ENCODE measurements around the gene PAM. TPM values are rescaled to one million over a fixed set of nuclear protein-coding genes. Genes with fewer than 3 reads are reported as not detected.

PAM gene
- total and polyA plus RNA-seq, 12 donors: 488 to 1,485 (median 1,074) TPM

DNA sequence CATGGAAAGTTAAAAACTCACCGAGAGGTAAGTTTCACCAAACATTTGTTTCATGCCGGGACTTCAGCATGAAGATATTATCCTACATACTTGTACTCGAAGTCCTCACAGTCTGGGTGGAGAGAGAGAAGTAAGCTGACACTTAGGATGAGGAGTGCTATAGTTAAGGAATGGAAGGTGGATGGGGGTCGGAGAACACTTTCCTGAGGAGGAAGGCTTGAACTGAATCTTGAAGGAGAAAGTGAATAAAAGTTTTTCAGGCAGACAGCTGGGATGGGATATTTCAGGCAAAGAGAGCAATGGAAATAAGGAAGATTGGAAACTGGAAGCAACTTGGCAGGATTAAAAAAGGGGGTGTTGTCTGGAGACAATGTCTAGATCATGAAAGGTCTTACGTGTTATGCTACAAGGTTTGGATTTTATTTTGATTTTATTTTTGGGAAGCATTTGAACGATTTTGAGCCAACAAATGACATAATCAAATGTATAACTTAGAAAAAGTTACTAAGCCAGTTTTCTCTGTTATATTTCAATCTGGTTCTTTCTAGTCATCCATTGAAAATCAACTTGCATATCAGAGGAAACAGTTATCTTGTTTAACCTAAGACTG is 167.1 kb downstream of the PAM start:
- WGBS, 2 donors: 68 to 70% methylated on average over 6 of the region's 6 CpGs
- H3K27me3 ChIP-seq: no peaks in the 10 kb centered on the region
- peak overlapping the region in 1 of 10 donors; percentile 2 for H3K27ac ChIP-seq
- no peak overlapping the region for H3K4me3 ChIP-seq
- intact Hi-C loops (cut with DNase I): loop anchor here in 1 of 10 donors (5.0 kb wide), 1 partner anchor 140 kb away; no protein-coding TSS in a partner anchor
- TF ChIP-seq, protein P1, sequence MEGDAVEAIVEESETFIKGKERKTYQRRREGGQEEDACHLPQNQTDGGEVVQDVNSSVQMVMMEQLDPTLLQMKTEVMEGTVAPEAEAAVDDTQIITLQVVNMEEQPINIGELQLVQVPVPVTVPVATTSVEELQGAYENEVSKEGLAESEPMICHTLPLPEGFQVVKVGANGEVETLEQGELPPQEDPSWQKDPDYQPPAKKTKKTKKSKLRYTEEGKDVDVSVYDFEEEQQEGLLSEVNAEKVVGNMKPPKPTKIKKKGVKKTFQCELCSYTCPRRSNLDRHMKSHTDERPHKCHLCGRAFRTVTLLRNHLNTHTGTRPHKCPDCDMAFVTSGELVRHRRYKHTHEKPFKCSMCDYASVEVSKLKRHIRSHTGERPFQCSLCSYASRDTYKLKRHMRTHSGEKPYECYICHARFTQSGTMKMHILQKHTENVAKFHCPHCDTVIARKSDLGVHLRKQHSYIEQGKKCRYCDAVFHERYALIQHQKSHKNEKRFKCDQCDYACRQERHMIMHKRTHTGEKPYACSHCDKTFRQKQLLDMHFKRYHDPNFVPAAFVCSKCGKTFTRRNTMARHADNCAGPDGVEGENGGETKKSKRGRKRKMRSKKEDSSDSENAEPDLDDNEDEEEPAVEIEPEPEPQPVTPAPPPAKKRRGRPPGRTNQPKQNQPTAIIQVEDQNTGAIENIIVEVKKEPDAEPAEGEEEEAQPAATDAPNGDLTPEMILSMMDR (IDR thresholded peaks at IDR 0.05): no peak
- ATAC-seq (peak in 1 of 8 donors; percentile 29), DNase-seq (no peak)
- H3K4me1 ChIP-seq: peaks cover 2 to 47% (median 24%) of the 10 kb centered on the region in 9 donors
- peaks cover 0 to 30% (median 7%) of the 10 kb centered on the region in 9 donors for H3K36me3 ChIP-seq
- H3K9me3 ChIP-seq: no peaks in the 10 kb centered on the region

DNA sequence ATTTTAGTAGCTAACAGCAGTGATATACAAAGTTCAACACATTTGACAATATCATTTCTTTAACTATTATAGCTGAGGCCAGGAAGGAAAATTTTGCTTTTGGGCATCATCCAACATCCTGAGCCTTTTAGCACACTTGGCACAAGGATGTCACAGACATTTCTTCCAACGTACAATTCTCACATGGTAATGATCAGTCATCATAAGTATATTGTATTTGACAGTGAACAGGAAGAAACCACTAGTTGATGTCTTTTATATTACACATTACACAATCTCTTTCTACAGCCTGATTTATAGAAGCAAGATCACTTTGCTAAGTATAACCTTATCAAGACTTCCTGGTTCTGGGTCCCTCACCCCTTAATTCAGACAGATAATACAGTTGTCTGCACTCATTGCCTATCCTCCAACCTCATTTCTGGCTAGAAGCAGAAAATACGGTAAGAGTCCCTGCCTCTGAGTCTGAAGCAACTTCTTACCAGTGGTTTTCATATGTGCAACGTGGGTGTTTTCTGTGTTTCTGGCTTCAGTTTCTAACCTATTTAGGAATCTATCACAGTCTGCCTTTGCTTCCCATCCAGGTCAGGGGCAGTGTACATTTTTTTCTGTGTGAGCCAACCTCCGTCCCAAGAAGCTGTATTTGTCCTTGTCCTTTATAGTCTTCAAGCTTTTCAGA is 167.8 kb downstream of the PAM start:
- no peak overlapping the region for H3K4me3 ChIP-seq
- intact Hi-C loops (cut with DNase I): loop anchor here in 1 of 10 donors (5.0 kb wide), 1 partner anchor 141 kb away; no protein-coding TSS in a partner anchor
- H3K4me1 ChIP-seq: peaks cover 2 to 40% (median 24%) of the 10 kb centered on the region in 9 donors
- TF ChIP-seq, protein P1 (IDR thresholded peaks at IDR 0.05): no peak
- DNase-seq: no peak
- H3K36me3 ChIP-seq: peaks cover 0 to 37% (median 9%) of the 10 kb centered on the region in 9 donors
- no peaks in the 10 kb centered on the region for H3K9me3 ChIP-seq
- peak overlapping the region in 1 of 10 donors; percentile 2 for H3K27ac ChIP-seq
- 39 to 45% methylated on average over 4 of the region's 4 CpGs for WGBS, 2 donors
- peak in 5 of 8 donors; percentile 11 to 55 (median 30) for ATAC-seq
- no peaks in the 10 kb centered on the region for H3K27me3 ChIP-seq

DNA sequence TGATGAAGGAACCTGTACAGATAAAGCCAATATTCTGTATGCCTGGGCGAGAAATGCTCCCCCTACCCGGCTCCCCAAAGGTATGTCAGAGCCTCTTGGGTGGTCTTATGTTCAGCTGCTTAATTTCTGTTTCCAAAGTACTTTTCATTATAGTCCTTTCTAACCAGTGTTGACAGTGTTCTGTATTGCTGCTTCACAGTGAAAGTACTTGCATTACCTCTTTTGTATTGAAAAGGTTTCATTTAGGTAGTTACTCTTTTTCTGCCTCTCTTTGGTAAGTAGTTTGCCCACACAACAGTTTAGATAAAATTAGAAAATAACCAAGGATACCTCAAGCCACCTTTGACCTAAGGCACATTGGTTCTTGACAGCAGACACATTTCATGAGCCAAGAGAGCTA is 169.9 kb downstream of the PAM start:
- H3K4me1 ChIP-seq: peaks cover 2 to 39% (median 24%) of the 10 kb centered on the region in 9 donors
- 91 to 95% methylated on average over 2 of the region's 2 CpGs for whole genome bisulfite sequencing, 2 donors
- intact Hi-C loops (cut with DNase I): loop anchor here in 1 of 10 donors (5.0 kb wide), 1 partner anchor 143 kb away; no protein-coding TSS in a partner anchor

DNA sequence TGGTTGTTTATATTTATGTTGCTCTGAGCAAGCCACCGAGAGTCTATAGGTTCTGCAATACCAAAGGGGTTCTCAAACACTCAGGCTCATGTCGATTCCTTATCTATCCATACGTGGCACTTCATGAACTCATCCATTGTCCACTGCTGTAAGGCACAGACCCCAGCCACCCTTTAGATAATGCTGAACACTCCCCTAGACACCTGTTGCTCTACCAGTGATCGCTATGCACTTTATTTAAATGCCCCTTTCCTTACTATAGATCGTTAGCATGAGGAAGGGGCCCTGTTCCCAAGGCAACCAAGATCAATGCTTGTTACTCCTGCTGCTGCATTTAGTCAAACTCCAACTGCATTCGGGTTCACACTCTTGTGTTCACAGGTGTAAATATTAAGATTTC is 171.9 kb downstream of the PAM start:
- H3K27me3 ChIP-seq: no peaks in the 10 kb centered on the region
- TF ChIP-seq, protein P1 (IDR thresholded peaks at IDR 0.05): no peak
- DNase-seq (no peak), ATAC-seq (no peak)
- H3K36me3 ChIP-seq: peaks cover 0 to 61% (median 12%) of the 10 kb centered on the region in 9 donors
- 84 to 86% methylated on average over 6 of the region's 6 CpGs for WGBS, 2 donors
- no peaks in the 10 kb centered on the region for H3K9me3 ChIP-seq
- peaks cover 2 to 38% (median 27%) of the 10 kb centered on the region in 9 donors for H3K4me1 ChIP-seq
- H3K4me3 ChIP-seq: no peak overlapping the region
- H3K27ac ChIP-seq: no peak overlapping the region
- intact Hi-C loops (cut with DNase I): no loop called here

More for the DNA sequence above, 169.9 kb downstream of the PAM start:
- ATAC-seq: no peak
- Histone ChIP-seq H3K36me3 (peaks cover 0 to 55% (median 12%) of the 10 kb centered on the region in 9 donors), H3K27ac (no peak overlapping the region), H3K27me3 (no peaks in the 10 kb centered on the region), H3K9me3 (no peaks in the 10 kb centered on the region), H3K4me3 (no peak overlapping the region)
- TF ChIP-seq, protein P1 (IDR thresholded peaks at IDR 0.05): no peak
- no peak for DNase-seq

Measured in heart right ventricle (tissue), 16 donors.